A549 (cell line): Measurements from ENCODE around the gene SSUH2.

ENCODE experiments used
- CBX2 ChIP-seq: fragments of 200-600 bp; sonication (generic); IDR thresholded peaks from 2 replicates; pipeline ENCODE4 v1.6.1; 2016; ENCODE audit warnings: low read depth, mild to moderate bottlenecking, borderline replicate concordance
- CEBPB ChIP-seq, 2 experiments: fragments of >200 bp in 1 of 2; sonication (Bioruptor Twin) in 1 of 2; formaldehyde crosslinking in 1 of 2; IDR thresholded peaks; 2 replicates each; pipeline ENCODE4 v1.6.1; 2012 to 2016
- CTCF ChIP-seq: fragments of >200 bp; sonication (Bioruptor Twin); formaldehyde crosslinking; IDR thresholded peaks from 3 replicates; pipeline ENCODE4 v1.5.1; 2016
- ELK1 ChIP-seq: fragments of 150-350 bp; IDR thresholded peaks from 2 replicates; pipeline ENCODE4 v1.6.1; 2014; ENCODE audit warnings: low read depth, mild to moderate bottlenecking, low read length
- EP300 ChIP-seq, 2 experiments: fragments of >200 bp; sonication (Bioruptor Twin); formaldehyde crosslinking; IDR thresholded peaks; 2 replicates in 1 of 2; 3 replicates in 1 of 2; pipeline ENCODE4 v1.6.1; 2016 to 2017
- HOXB13 ChIP-seq: fragments of 250-450 bp; sonication (Bioruptor Pico); IDR thresholded peaks from 2 replicates; pipeline ENCODE4 v1.5.0; 2020; ENCODE audit warnings: low read depth, mild to moderate bottlenecking, moderate library complexity
- MAZ ChIP-seq: fragments of 150-350 bp; IDR thresholded peaks from 2 replicates; pipeline ENCODE4 v1.6.1; 2014; ENCODE audit warnings: antibody characterized with exemption, low read depth, low read length, borderline replicate concordance
- POLR2AphosphoS2 ChIP-seq: conservative IDR thresholded peaks from 2 replicates; pipeline ENCODE4 v1.6.1; 2012; ENCODE audit warnings: low read length, improper control_type of control experiment, inconsistent platforms
- RAD21 ChIP-seq, 2 experiments: fragments of >200 bp in 1 of 2; sonication (Bioruptor Twin) in 1 of 2; formaldehyde crosslinking in 1 of 2; IDR thresholded peaks in 1 of 2; conservative IDR thresholded peaks in 1 of 2; 2 replicates in 1 of 2; 3 replicates in 1 of 2; pipeline ENCODE4 v1.6.1; 2012 to 2018; ENCODE audit warnings: inconsistent platforms in 1 of 2
- REST ChIP-seq: fragments of 200-600 bp; sonication (generic); IDR thresholded peaks from 2 replicates; pipeline ENCODE4 v1.6.1; 2016; ENCODE audit warnings: antibody characterized with exemption, mild to moderate bottlenecking, moderate library complexity
- RFX5 ChIP-seq: fragments of 450-650 bp; IDR thresholded peaks from 2 replicates; pipeline ENCODE4 v1.7.1; 2014; ENCODE audit warnings: antibody characterized with exemption, mild to moderate bottlenecking, moderate library complexity
- ZFP36 ChIP-seq: fragments of 450-650 bp; IDR thresholded peaks from 2 replicates; pipeline ENCODE4 v1.6.1; 2014; ENCODE audit warnings: borderline replicate concordance; ENCODE audit not compliant: partially characterized antibody

GRCh38 chr3:8619548-8619947 is 25.1 kb downstream of the SSUH2 start:
- no peak for TF ChIP-seq HOXB13 (CRISPR knock-in tag)
- no peak for TF ChIP-seq EP300 (IDR thresholded peaks at IDR 0.05)
- no peak for TF ChIP-seq POLR2AphosphoS2
- TF ChIP-seq RFX5, result no peak
- no peak for TF ChIP-seq CTCF
- TF ChIP-seq REST, result no peak
- TF ChIP-seq ZFP36, result no peak
- no peak for TF ChIP-seq MAZ
- TF ChIP-seq ELK1, result no peak
- TF ChIP-seq CEBPB (IDR thresholded peaks at IDR 0.05), result no peak
- TF ChIP-seq CBX2, result no peak
- no peak for TF ChIP-seq RAD21 (conservative IDR thresholded peaks at IDR 0.05 in 1 of 2, IDR thresholded peaks at IDR 0.05 in 1 of 2)
